GM18517 (cell line): ENCODE measurements around the gene ZFP62.
"Not testable (repeated sequence)": the region's sequence is repeated elsewhere in the genome, so short reads cannot be mapped to it uniquely, and the experiment has no call there.

Source experiments
- ATAC-seq: cut with Tn5 transposase; IDR thresholded peaks from one replicate; pipeline ENCODE4 v1.9.1; 2021; ENCODE audit warnings: mild to moderate bottlenecking, moderate library complexity; ENCODE audit not compliant: unreplicated experiment

Gene ZFP62

GRCh38 chr5:180831139-180832093 lies 29.7 kb downstream of the ZFP62 start:
- ATAC-seq, result peak; percentile 70

- peak; percentile 34 for ATAC-seq
Observed at GRCh38 chr5:180830253-180831138, 30.6 kb downstream of the ZFP62 start.

DNA sequence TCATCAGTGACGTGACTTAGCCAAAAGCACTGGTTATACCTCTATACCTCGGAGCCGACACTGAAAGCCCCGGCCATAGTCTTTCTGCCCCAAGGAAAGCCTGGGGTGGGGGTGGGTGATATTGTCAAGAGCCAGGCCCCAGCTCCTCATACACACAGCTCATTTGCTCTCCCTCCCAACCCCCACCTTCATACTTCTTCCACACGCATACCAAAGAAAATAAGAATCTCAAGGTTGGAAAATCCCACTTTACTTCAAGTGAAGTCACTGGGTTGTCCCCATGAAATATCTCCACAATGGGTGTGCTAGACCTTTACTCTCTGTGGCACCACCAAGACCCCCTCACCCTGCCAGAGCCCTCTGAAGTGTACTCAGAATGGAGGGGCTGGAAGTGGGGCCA lies 31.4 kb downstream of the ZFP62 start:
- no peak for ATAC-seq

DNA sequence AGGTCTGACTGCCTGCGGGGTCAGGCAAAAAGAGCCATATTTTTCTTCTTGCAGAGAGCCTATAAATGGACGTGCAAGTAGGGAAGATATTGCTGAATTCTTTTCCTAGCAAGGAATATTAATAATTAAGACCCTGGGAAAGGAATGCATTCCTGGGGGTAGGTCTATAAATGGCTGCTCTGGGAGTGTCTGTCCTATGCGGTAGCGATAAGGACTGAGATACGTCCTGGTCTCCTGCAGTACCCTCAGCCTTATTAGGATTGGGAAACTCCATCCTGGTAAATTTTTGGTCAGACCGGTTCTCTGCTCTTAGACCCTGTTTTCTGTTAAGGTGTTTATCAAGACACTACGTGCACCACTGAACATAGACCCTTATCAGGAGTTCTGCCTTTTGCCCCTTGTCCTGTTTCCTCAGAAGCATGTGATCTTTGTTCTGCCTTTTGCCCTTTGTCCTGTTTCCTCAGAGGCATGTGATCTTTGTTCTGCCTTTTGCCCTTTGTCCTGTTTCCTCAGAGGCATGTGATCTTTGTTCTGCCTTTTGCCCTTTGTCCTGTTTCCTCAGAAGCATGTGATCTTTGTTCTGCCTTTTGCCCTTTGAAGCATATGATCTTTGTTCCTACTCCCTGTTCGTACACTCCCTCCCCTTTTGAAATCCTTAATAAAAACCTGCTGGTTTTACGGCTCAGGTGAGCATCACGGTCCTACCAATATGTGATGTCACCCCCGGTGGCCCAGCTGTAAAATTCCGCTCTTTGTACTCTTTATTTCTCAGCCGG lies 32.1 kb downstream of the ZFP62 start:
- ATAC-seq, result not testable (repeated sequence)

GRCh38 chr5:180827374-180827773 lies 33.7 kb downstream of the ZFP62 start:
- ATAC-seq, result not testable (repeated sequence)

GRCh38 chr5:180825768-180826525 lies 35.1 kb downstream of the ZFP62 start:
- no peak for ATAC-seq

GRCh38 chr5:180824630-180825476 lies 36.2 kb downstream of the ZFP62 start:
- no peak for ATAC-seq

- no peak for ATAC-seq
Observed at GRCh38 chr5:180823940-180824629, 37.0 kb downstream of the ZFP62 start.

DNA sequence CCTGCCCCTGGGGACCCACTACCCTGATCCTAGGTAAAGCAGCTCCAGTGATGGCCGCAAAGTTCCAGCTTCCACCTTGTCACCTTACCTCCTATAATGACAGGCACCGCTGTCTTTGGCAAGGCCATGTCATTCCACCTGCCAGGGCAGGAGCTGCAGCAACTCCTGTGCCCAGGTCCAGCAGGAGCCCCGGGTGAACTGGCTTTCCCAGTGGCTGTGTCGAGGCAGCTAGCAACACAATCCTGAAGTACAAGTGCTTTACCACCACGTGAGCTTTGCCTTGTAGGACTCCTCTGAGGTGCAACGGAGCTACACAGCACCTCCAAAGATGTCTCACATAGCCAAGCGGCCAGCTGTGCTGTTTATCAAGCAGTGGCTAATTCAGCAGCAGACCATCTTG lies 37.7 kb downstream of the ZFP62 start:
- ATAC-seq, result no peak

DNA sequence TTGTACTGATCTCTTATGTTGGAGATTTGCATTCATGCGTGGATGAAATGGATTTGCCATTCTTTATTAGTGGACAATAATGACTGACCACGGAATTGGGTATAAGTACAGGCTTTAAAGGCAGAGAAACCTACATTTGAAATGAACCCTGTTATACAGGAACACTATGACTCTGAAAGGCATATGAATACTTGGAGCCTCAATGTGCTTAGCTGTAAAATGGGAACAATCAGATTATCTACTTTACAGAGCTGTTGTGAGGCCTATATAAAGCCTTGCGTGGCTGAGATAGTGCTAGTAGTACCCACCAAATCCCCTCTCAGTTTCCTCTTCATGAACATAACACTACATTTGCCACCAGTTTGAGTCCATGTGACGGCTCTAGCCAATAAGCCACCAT lies 39.5 kb downstream of the ZFP62 start:
- ATAC-seq, result no peak

DNA sequence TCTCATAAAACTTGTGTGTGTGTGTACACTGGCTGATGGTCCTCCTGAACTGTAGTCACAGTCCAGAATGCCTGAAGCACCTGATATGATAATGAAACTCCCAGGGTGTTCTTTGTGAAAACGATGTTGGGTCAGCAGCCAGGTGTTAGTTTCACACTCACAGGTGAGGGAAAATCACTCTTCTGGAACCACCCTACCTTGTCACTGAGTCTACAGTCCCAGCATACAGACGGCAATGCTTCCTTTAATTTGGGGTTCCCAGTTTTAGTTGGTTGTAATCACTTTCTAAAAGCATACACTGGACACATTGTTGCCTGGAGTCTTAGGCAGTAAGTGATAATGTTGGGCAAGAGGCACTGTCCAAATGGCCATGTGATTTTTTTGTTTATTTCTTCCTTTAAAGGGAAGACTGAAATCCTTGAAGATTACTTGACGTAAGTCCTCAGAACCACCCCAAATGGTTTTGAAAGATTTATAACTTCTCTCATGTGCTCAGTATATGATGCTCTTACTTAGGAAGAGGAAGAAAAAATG lies 40.2 kb downstream of the ZFP62 start:
- ATAC-seq, result peak; percentile 70

GRCh38 chr5:180818677-180819341 lies 42.3 kb downstream of the ZFP62 start:
- no peak for ATAC-seq

- no peak for ATAC-seq
Observed at GRCh38 chr5:180817893-180818674, 43.0 kb downstream of the ZFP62 start.

DNA sequence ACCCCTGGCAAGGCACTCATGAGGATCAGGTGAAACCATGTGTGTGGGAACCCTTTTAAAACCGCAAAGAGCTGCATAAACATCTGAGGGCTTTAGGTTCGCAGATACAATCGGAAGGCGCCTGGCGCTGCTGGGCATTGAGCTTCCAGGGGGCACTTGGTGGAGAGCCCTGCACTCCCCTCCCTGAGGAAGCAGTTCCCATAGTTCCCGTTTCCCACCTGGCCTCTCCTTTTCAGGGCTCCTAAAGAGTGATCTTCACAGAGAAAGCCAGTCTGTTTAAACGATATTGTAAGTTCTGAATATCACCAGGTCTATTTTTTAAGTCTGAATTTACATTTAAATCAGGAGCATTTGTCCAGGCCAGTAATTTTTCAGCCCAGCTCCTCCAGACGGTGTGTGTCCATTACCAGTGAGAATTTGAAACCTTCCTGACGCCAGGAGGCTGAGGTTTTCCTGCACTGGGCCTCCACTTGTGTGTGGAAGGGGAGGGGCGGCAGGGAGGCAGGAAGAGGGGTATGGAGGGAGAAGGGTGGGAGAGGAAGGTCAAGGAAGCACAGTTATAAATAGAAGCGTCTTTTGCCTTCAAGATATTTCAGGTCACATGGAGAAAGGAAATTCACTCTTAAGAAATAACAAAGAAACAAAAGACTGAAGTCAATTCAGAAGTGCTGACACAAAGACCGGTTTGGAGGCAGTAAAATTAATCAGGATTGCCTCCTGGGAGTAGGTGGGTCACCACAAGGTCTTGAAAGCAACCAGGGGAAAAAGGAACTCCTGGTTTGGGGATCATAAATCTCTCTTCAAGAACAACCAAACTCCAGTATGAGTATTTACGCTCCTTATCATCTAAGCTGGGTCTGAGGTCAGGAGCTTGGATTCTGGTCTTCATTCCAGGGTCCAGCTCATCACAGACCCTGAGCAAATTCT lies 44.2 kb downstream of the ZFP62 start:
- no peak for ATAC-seq

DNA sequence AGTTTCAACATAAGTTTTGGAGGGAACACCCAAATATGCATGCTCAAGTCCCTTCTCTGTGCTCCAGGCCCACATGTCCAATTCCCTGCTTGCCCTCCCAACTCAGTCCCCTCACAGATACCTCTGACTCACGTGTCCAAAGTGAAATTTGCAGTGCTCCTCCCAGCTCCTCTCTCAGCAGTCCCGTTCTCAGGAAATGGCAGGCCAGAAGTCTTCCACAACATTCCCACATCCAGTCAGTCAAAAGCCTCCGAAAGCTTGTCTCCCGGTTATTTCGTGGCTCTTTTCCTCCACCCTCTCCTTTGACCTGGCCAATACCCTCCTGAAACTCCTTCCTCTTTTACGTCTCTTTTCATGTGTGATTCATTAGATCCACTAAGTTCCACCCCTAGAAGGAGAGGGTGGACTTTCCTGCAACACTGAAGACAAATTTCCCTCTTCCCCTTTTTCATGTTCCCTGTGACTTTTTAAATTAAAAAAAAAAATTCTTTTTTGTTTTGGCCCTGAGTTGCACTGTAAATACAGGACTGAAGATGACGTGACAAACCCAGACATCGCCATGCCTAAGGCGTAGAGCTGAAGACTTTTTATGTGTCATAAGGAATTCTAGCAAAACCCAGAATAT lies 45.7 kb downstream of the ZFP62 start:
- ATAC-seq, result no peak

DNA sequence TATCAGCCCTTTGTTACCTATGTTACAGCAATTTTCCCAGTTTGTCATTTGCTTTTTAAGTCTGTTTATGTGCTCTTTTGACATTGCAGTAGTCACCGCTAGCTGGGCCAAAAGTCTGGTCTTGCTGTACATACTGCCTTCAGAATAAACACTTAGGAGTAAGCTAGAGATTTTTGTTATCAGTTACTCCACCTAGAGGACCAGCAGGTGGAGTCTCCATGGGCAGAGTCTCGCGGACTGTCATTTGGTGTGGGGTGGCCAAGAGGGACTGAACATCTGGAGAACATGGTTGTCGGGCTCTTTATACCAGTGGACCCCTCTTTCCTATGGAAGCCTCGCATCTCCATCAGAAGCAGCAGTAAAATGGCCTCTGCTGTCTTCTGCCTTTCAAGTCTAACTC lies 47.7 kb downstream of the ZFP62 start:
- ATAC-seq, result no peak
